H1 (cell line): ENCODE measurements around the gene USP37. TPM values are rescaled to one million over a fixed set of nuclear protein-coding genes. Genes with fewer than 3 reads are reported as not detected.

ENCODE experiments used
- ATF3 ChIP-seq: IDR thresholded peaks from 2 replicates; pipeline ENCODE4 v1.6.1; 2011; ENCODE audit warnings: low read depth, mild to moderate bottlenecking, low read length; ENCODE audit not compliant: insufficient read depth
- BRCA1 ChIP-seq: IDR thresholded peaks from 2 replicates; pipeline ENCODE4 v1.6.1; 2012; ENCODE audit warnings: low read depth, low read length, improper control_type of control experiment
- FOSL1 ChIP-seq: IDR thresholded peaks from 2 replicates; pipeline ENCODE4 v1.6.1; 2011; ENCODE audit warnings: mild to moderate bottlenecking, low read depth, low read length, moderate library complexity; ENCODE audit not compliant: insufficient read depth
- HDAC2 ChIP-seq, 2 experiments: fragments of 300-600 bp in 1 of 2; sonication (generic) in 1 of 2; IDR thresholded peaks; 2 replicates each; pipeline ENCODE4 v1.6.1; 2011 to 2012; ENCODE audit warnings: low read depth in 2 of 2, low read length in 2 of 2, mild to moderate bottlenecking in 2 of 2, moderate library complexity in 2 of 2, borderline replicate concordance in 1 of 2, inconsistent platforms in 1 of 2
- KDM4A ChIP-seq: IDR thresholded peaks from one replicate; pipeline ENCODE4 v1.7.1; 2012; ENCODE audit warnings: low read depth, mild to moderate bottlenecking, moderate library complexity, low read length, inconsistent platforms; ENCODE audit not compliant: severe bottlenecking
- polyA plus RNA-seq, 7 experiments: library from polyadenylated mRNA; depleted of rRNA in 3 of 7; stranded (reverse) in 5 of 7; unstranded in 2 of 7; fragments of >200 nt in 5 of 7; fragments of 200-250 nt in 2 of 7; gene quantifications; 1 replicate in 5 of 7; 2 replicates in 1 of 7; 4 replicates in 1 of 7; pipeline versions ENCODE4 v1.2.1 to v1.2.3, GENCODE V29; 2011 to 2013; ENCODE audit warnings: missing spikeins in 2 of 7, mixed read lengths in 2 of 7
- total RNA-seq: library from RNA; stranded (reverse); fragmentation: NEBNext Ultra II Directional; extraction: Animal tissue kit (Norgen Biotek cat#: 25700); gene quantifications from 2 replicates; pipeline ENCODE4 v1.2.1, GENCODE V29; 2021

Gene USP37
- total and polyA plus RNA-seq, 2 of the 8 experiments (the other 6 are each of a cell fraction or from before 2014, with no cell fraction given), result 3.8 to 29.1 TPM

GRCh38 chr2:218404351-218405085, 163.6 kb downstream of the USP37 start (continued):
- no peak for TF ChIP-seq ATF3
- TF ChIP-seq KDM4A, result no peak
- no peak for TF ChIP-seq FOSL1
- no peak for TF ChIP-seq HDAC2 (IDR thresholded peaks at IDR 0.05; ENCODE audit: borderline replicate concordance in 1 of 2, low read depth in 2 of 2, low read length in 2 of 2)
- TF ChIP-seq BRCA1, result no peak
